Spleen (tissue), 7 donors: ENCODE data around the gene SORCS2.

Experiments used
- POLR2A ChIP-seq, 3 donors: fragments of 450-650 bp; IDR thresholded peaks; one replicate each; pipeline ENCODE4 v1.5.1; 2017; ENCODE audit warnings: antibody characterized with exemption in 3 of 3, mild to moderate bottlenecking in 1 of 3
- POLR2AphosphoS5 ChIP-seq, 3 donors: sonication (generic); formaldehyde crosslinking; IDR thresholded peaks; one replicate each; pipeline ENCODE4 v1.5.1; 2017; ENCODE audit warnings: antibody characterized with exemption in 3 of 3
- TF ChIP-seq, protein P1 (sequence below), 11 experiments: fragments of 200-600 bp in 7 of 11; fragments of 450-650 bp in 4 of 11; sonication (generic) in 4 of 11; IDR thresholded peaks in 8 of 11; conservative IDR thresholded peaks in 3 of 11; 1 replicate in 7 of 11; 2 replicates in 4 of 11; pipeline versions ENCODE4 v1.4.0 to v1.8.0; 2016 to 2021; ENCODE audit warnings: antibody characterized with exemption in 11 of 11, inconsistent platforms in 4 of 11, mild to moderate bottlenecking in 1 of 11
- donor health status: DM: no; HTN: no; CAD: no; lungs with moderate emphysema.
- donor health status: DM: no; HTN: no; CAD: no.
- donor health status: DM: no; HTN: no; CAD: no.

- TF ChIP-seq POLR2A (IDR thresholded peaks at IDR 0.05) (no peak), POLR2AphosphoS5 (IDR thresholded peaks at IDR 0.05) (no peak)
- TF ChIP-seq, protein P1, sequence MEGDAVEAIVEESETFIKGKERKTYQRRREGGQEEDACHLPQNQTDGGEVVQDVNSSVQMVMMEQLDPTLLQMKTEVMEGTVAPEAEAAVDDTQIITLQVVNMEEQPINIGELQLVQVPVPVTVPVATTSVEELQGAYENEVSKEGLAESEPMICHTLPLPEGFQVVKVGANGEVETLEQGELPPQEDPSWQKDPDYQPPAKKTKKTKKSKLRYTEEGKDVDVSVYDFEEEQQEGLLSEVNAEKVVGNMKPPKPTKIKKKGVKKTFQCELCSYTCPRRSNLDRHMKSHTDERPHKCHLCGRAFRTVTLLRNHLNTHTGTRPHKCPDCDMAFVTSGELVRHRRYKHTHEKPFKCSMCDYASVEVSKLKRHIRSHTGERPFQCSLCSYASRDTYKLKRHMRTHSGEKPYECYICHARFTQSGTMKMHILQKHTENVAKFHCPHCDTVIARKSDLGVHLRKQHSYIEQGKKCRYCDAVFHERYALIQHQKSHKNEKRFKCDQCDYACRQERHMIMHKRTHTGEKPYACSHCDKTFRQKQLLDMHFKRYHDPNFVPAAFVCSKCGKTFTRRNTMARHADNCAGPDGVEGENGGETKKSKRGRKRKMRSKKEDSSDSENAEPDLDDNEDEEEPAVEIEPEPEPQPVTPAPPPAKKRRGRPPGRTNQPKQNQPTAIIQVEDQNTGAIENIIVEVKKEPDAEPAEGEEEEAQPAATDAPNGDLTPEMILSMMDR (IDR thresholded peaks at IDR 0.05 in 8 of 11, conservative IDR thresholded peaks at IDR 0.05 in 3 of 11) = no peak
Measured at GRCh38 chr4:7708981-7709380, 516.6 kb downstream of the SORCS2 start.
